Activated CD8-positive, alpha-beta T cell treated with anti-CD3 and anti-CD28 coated beads, Interleukin-2, amount 10 ng/mL, durations not matched to agents 7 days and 5 days (primary cell): ENCODE results near the gene OR2F2. TPM values are rescaled to one million over a fixed set of nuclear protein-coding genes. Genes with fewer than 3 reads are reported as not detected.

Experiments used
- ATAC-seq: fragments of 150-1000 bp; cut with Tn5 transposase; one replicate; pipeline ENCODE4 v1.10.0; 2021; ENCODE audit warnings: moderate library complexity
- CTCF ChIA-PET: fragments of 350-600 bp; sonication (Branson Sonifier 250); formaldehyde crosslinking; loops from one replicate; lab custom pipeline; 2021; ENCODE audit warnings: antibody characterized with exemption; lab: Charles Lee
- POLR2A ChIA-PET: fragments of 350-600 bp; sonication (Branson Sonifier 250); formaldehyde crosslinking; loops from one replicate; lab custom pipeline; 2021; ENCODE audit warnings: antibody characterized with exemption; lab: Charles Lee
- DNase-seq: peaks from one replicate; pipeline ENCODE4 v3.0.0-alpha.2; 2020
- H3K27ac Mint-ChIP-seq: one replicate; pipeline ENCODE4 v1.8.0; 2021; ENCODE audit warnings: mild to moderate bottlenecking, mixed read lengths
- H3K27me3 Mint-ChIP-seq: one replicate; pipeline ENCODE4 v1.8.0; 2021; ENCODE audit warnings: low read depth, mixed read lengths
- H3K36me3 Mint-ChIP-seq: one replicate; pipeline ENCODE4 v1.8.0; 2021; ENCODE audit warnings: low read depth, mixed read lengths
- H3K4me1 Mint-ChIP-seq: one replicate; pipeline ENCODE4 v1.8.0; 2021; ENCODE audit warnings: low read depth, mixed read lengths
- H3K4me3 Mint-ChIP-seq: one replicate; pipeline ENCODE4 v1.8.0; 2021; ENCODE audit warnings: mild to moderate bottlenecking, mixed read lengths
- H3K9me3 Mint-ChIP-seq: one replicate; pipeline ENCODE4 v1.8.0; 2022; ENCODE audit warnings: mixed read lengths; ENCODE audit not compliant: insufficient read depth
- total RNA-seq, 2 experiments: library from RNA; stranded (reverse); gene quantifications; one replicate each; pipeline ENCODE4 v1.2.3, GENCODE V29; 2021

OR2F2 gene
- total RNA-seq, 2 experiments from 2014 or later = not detected

DNA sequence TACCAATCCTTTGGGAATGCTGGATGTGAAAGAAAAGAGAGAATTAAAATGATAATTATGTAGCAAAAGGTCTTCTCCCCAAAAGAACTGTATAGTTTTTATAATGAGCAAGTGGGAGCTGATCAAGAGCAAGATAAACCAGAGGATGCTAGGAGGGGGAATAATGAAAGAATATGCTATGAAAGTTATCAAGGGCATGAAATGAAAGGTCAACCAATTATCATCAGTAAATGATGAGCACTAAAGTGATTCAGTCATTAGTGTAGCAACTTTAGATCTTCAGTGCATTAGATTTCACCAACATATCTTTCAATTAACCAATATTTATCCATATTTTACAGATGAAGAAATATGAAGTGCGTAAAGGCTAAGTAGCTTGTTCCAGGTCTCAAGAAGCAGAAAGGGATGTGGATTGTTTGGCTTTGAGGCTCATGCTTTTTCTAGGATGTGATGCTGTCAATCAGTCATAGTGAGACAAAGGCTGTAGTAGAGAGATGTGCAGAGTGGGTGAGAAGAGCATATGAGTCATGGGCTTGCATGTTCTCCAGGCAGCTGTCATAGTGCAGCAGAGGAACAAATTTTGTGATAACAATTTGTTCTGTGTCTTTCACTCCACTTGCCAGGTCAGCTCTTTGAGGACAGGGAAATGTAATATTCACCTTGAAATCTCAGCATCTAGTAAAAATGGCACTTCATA is 5.7 kb upstream of the OR2F2 start:
- ATAC-seq = no peak
- ChIA-PET POLR2A (no interaction called here), CTCF (interaction anchor here (3.2 kb wide), 1 partner anchor 199 kb away, joined by 9 read pairs; no protein-coding TSS in a partner anchor)

DNA sequence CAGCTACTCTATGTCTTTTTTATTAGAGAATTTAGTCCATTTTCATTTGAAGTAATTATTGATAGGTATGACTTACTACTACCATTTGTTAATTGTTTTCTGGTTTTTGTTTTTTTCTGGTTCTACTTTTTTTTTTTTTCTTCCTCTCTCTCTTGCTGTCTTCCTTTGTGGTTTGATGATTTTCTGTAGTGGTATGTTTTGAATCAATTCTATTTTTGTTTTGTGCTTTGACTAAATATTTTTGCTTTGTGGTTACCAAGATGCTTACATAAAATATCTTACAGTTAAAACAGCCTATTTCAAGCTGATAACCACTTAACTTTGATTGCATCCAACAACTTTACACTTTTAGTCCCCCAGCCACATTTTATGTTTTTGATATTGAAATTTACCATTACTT is 3.3 kb upstream of the OR2F2 start:
- CTCF ChIA-PET = no interaction called here
- Mint-ChIP-seq H3K27ac (no peak overlapping the region), H3K4me3 (no peak overlapping the region), H3K9me3 (no peaks in the 10 kb centered on the region), H3K27me3 (peaks cover 7% of the 10 kb centered on the region), H3K4me1 (no peaks in the 10 kb centered on the region), H3K36me3 (no peaks in the 10 kb centered on the region)
- ATAC-seq (no peak), DNase-seq (no peak)
- POLR2A ChIA-PET = no interaction called here

More for the DNA sequence above, 5.7 kb upstream of the OR2F2 start:
- H3K4me3 Mint-ChIP-seq = no peak overlapping the region
- H3K27ac Mint-ChIP-seq = no peak overlapping the region
- H3K27me3 Mint-ChIP-seq = peaks cover 10% of the 10 kb centered on the region
- H3K36me3 Mint-ChIP-seq = no peaks in the 10 kb centered on the region
- H3K4me1 Mint-ChIP-seq = no peaks in the 10 kb centered on the region
- DNase-seq = no peak
- H3K9me3 Mint-ChIP-seq = no peaks in the 10 kb centered on the region

DNA sequence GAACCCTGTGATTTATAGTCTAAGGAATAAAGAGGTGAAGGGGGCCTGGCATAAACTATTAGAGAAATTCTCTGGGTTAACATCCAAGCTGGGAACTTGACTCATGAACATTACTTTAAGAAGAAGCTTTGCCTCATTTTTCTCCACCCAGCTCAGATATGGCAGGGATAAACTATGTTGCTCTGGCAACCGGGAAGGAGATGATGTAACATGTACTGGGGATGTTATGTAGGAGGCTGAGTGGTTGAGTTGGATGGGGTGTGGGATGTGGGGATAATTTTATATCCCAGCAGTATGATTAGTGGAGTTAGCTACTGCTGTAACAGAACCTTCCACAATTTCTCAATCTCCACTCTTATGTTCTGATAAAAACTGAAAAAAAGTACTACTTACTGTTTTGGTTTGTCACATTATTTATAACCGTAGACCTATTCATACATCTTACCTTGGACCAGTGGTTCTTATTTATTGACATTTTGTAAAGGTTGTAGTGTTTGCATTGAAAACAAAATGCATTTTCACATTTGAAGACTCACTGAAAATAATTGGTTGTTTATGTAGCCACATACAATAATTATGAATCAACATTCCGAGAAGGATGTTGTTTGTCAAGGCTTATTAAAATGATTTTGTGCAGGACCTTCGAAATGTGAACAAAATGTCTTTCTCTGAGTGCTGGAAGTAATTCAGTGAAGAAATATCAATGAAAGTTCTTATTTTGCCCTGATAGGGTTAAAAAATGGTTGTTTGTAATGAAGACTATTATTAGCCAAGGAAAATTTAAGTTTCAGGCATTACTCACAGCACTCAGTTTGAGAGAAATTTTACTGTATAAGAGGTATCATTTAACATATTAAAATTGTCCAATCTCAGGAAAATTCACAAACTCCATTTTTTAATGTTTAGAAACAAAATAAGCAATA is 1.3 kb downstream of the OR2F2 start:
- ChIA-PET CTCF (no interaction called here), POLR2A (no interaction called here)
- DNase-seq (no peak), ATAC-seq (no peak)
- Mint-ChIP-seq H3K27me3 (peaks cover 4% of the 10 kb centered on the region), H3K9me3 (no peaks in the 10 kb centered on the region), H3K27ac (no peak overlapping the region), H3K4me1 (no peaks in the 10 kb centered on the region), H3K4me3 (no peak overlapping the region), H3K36me3 (no peaks in the 10 kb centered on the region)

DNA sequence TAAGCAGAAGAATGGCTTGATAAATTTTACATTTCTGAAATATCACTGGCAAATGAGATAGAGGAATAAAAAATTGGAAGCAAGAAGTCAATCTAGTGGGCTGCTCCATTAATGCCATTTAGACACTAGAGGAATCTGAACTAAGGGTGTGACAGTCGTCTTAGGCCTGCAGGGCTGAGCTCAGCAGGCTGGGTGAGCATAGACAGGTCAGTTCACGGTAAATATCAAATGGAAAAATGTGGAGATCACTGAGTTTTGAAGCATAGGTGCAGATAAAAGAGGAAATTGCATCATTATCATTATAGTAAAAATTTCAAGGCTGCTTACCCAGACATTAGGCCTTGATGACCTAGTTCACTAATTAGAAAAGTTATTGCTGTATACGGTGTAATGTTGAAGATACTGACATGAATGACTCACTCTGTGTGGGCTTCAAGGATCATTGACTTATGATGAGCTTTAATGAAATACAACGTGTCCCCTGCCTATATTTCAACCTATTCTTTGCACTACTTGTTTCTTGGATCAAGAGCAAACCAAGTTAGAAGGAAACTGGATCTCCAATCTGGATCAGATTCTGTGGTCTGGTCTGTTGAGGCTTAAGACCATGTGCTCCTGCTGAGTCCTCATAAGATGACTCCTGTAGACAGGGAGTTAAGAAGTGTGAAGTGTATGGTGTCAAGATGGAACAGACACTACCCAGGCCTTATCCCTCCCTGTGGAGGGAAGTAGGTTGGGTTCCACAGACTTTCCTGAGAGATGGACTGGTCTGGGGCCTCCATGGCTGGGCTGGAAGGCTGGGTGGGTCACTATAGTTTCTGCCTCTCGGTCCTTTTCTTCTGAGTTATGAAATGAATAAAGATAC is 3.6 kb downstream of the OR2F2 start:
- H3K36me3 Mint-ChIP-seq = no peaks in the 10 kb centered on the region

DNA sequence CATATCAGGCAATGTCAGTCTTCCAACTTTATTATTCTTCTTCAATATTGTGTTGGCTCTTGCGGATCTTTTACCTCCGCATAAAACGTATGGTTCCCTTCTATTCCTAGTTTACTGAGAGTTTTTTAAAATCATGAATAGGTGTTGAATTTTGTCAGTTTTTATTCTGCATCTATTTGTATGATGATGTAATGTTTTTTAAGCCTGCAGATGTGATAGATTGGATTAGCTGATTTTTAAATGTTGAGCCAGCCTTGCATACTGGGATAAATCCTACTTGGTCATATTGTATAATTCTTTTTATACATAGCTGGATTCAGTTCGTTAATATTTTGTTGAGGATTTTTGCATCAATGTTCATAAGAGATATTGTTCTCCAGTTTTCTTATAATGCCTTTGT is 10.4 kb downstream of the OR2F2 start:
- POLR2A ChIA-PET = no interaction called here
- Mint-ChIP-seq H3K27ac (no peak overlapping the region), H3K4me1 (no peaks in the 10 kb centered on the region), H3K36me3 (no peaks in the 10 kb centered on the region), H3K9me3 (no peaks in the 10 kb centered on the region), H3K4me3 (no peak overlapping the region), H3K27me3 (peaks cover 22% of the 10 kb centered on the region)
- DNase-seq = no peak
- CTCF ChIA-PET = no interaction called here
- no peak for ATAC-seq

More for the DNA sequence above, 3.6 kb downstream of the OR2F2 start:
- POLR2A ChIA-PET = no interaction called here
- H3K27me3 Mint-ChIP-seq = peaks cover 3% of the 10 kb centered on the region
- DNase-seq = no peak
- H3K27ac Mint-ChIP-seq = no peak overlapping the region
- H3K4me1 Mint-ChIP-seq = no peaks in the 10 kb centered on the region
- H3K4me3 Mint-ChIP-seq = no peak overlapping the region
- no peak for ATAC-seq
- CTCF ChIA-PET = no interaction called here
- no peaks in the 10 kb centered on the region for H3K9me3 Mint-ChIP-seq

DNA sequence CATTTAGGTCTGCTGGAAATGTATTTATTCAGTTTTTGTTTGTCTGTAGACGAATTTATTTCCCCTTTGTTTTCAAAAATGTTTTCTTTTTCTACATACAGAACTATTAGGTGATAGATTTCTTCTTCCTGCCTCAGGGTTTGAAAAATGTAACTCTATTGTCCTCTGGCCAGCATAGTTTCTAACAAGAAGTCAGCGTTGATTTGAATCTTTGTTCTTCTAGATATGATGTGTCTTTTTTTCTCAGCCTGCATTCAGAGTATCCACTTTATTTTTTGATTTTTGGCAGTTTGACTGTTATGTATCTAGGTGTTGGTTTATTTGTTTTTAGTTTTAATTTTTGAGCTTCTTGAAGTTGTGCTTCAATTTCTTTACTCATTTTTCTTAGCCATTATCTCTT is 12.1 kb downstream of the OR2F2 start:
- CTCF ChIA-PET = no interaction called here
- Mint-ChIP-seq H3K9me3 (no peaks in the 10 kb centered on the region), H3K4me1 (no peaks in the 10 kb centered on the region), H3K4me3 (no peak overlapping the region), H3K27ac (no peak overlapping the region), H3K27me3 (peaks cover 22% of the 10 kb centered on the region), H3K36me3 (no peaks in the 10 kb centered on the region)
- no peak for DNase-seq
- ATAC-seq = no peak
- POLR2A ChIA-PET = no interaction called here

DNA sequence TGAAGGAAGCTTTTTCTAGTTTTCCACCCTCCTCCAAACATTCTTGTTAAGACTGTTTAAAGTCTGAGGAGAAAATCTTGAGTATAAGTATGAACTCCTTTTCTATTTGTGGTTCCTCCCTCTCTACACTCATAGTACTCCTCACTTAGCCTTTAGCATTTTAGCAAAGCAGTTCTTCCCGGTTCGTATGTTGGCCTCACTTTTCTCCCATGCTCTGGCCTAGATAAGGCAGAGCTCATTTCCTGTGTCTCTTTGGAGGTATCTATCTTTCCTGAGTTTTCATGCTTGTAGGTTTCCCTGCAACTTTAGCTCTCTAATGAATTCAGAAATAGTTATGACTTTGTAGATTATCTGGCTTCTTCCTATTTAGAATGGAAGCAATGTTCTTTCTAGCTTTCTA is 13.7 kb downstream of the OR2F2 start:
- Mint-ChIP-seq H3K36me3 (no peaks in the 10 kb centered on the region), H3K4me1 (no peaks in the 10 kb centered on the region), H3K27ac (no peak overlapping the region), H3K27me3 (peaks cover 19% of the 10 kb centered on the region), H3K4me3 (no peak overlapping the region), H3K9me3 (no peaks in the 10 kb centered on the region)
- ATAC-seq (no peak), DNase-seq (no peak)
- ChIA-PET POLR2A (no interaction called here), CTCF (no interaction called here)

DNA sequence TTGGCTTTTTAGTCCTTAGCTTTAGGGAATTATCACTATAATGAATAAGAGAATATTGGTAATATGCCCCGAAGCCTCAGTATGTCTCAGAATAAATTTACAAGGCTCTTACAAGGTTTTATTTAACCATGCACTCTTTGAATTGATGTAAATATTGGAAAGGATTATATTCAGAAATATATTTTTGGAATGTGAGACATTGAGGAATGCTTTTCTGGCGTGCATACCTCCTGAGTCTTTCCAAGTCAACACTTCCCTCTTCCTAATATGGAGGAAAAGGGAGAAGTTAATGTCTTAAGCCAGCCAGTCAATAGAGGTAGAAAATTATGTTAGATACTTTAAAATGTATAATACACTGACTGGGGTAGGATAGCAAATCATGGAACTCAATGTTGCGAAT is 18.4 kb downstream of the OR2F2 start:
- DNase-seq = no peak
- Mint-ChIP-seq H3K36me3 (no peaks in the 10 kb centered on the region), H3K27me3 (peaks cover 15% of the 10 kb centered on the region), H3K4me1 (no peaks in the 10 kb centered on the region), H3K27ac (no peak overlapping the region), H3K9me3 (no peaks in the 10 kb centered on the region), H3K4me3 (no peak overlapping the region)
- POLR2A ChIA-PET = no interaction called here
- CTCF ChIA-PET = no interaction called here
- no peak for ATAC-seq

DNA sequence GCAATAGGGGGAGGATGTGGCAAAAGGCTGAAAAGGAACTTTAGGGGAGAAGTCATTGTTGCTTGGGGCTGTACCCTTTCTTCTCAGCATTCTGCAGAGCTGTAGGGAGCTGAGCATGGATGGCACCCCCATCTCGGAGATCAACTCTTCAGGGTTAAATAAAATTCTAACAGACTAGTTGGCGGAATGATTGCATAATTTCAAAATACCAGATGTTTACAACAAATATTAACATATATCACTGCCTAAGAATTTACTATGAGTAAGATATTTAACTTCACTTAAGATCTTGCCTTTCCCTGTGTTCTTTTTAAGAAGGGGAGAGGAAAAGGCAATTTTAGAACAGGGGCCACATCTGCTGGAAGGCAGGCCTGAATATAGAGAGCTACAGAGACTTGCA is 19.1 kb downstream of the OR2F2 start:
- no peak overlapping the region for H3K27ac Mint-ChIP-seq
- H3K9me3 Mint-ChIP-seq = no peaks in the 10 kb centered on the region
- H3K27me3 Mint-ChIP-seq = peaks cover 15% of the 10 kb centered on the region
- H3K36me3 Mint-ChIP-seq = no peaks in the 10 kb centered on the region
- no peaks in the 10 kb centered on the region for H3K4me1 Mint-ChIP-seq
- DNase-seq (no peak), ATAC-seq (no peak)
- POLR2A ChIA-PET = no interaction called here
- CTCF ChIA-PET = no interaction called here
- H3K4me3 Mint-ChIP-seq = no peak overlapping the region

DNA sequence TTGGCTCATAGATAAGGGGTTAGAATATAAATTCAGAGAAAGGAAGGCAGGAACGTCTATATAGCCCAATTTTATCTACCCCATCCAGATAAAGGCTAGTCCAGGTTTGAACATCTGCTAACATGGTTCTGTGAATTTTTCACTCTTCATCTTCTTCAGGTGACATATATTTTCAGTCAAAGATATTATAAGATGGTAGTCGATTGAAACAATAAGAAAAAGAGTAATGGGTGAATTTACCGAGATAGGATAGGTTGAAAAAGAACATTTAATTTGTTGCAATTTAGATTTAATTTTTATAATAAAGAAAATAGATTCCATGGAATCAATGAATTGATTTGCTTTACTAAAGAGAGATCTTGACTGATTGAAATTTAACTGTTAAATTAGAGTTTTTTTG is 19.5 kb downstream of the OR2F2 start, which contains the start of gene OR2F1:
OR2F1 (plus strand) TSS at position 301 of the 400 bp plus-strand sequence. CDS start 5,127 bp downstream, outside the sequence.
- Mint-ChIP-seq H3K27me3 (peaks cover 15% of the 10 kb centered on the region), H3K4me3 (no peak within 1 kb of the TSS), H3K4me1 (no peaks in the 10 kb centered on the region), H3K9me3 (no peaks in the 10 kb centered on the region), H3K36me3 (no peaks in the 10 kb centered on the region), H3K27ac (no peak within 1 kb of the TSS)
- ChIA-PET CTCF (no interaction called here), POLR2A (no interaction called here)
- DNase-seq (no peak), ATAC-seq (no peak)

DNA sequence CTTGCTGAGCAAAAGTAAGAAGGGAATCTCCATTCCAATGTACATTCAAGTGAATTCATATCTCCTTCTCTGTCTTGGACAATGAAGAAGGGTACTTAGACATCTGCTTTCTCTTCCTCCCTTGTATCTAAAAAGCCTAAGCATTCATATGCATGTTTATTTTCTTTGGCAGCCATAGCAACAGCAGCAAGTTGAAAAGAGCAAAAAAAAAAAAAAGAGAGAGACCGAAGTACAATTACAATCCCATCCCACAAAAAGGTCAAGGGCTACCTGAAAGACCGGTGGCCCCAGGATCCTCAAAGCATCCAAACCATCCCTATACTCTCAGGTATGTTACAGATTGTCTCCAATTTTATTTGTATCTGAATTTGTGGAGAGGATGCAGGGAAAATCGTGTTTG is 23.7 kb downstream of the OR2F2 start:
- Mint-ChIP-seq H3K4me1 (no peaks in the 10 kb centered on the region), H3K27me3 (peaks cover 15% of the 10 kb centered on the region), H3K9me3 (no peaks in the 10 kb centered on the region), H3K27ac (no peak overlapping the region), H3K36me3 (no peaks in the 10 kb centered on the region), H3K4me3 (no peak overlapping the region)
- ChIA-PET POLR2A (no interaction called here), CTCF (no interaction called here)
- DNase-seq (no peak), ATAC-seq (no peak)
